Stimulated activated CD8-positive, alpha-beta memory T cell treated with anti-CD3 and anti-CD28 coated beads, Interleukin-15, amount 100 ng/mL, for 24 hours (primary cell): ENCODE data around the gene VAMP8.
"Not testable (repeated sequence)": the region's sequence is repeated elsewhere in the genome, so short reads cannot be mapped to it uniquely, and the experiment has no call there.

Experiments
- DNase-seq: peaks from one replicate; pipeline ENCODE4 v3.0.0-alpha.2; 2020; ENCODE audit warnings: low read depth

The VAMP8 gene

GRCh38 chr2:85579266-85579935 is 2.0 kb downstream of the VAMP8 start:
- no peak for DNase-seq

DNA sequence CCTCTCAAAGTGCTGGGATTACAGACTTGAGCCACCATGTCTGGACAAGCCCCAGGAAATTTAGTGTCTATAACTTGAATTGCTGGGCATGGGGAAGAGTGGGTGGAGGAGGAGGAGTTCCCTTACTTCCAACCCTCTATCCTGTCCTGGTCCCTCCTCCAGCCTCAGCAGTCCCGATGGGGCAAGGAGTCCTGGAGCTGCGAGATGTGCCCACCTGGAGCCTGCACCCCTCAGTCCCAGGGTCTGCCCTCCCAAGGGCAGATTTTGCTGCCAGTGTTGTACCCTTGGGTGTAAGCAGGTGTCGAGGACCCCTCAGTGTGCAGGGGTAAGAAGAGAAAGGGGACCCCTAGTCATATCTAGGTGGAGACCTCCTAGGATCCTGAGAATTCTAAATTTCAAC is 2.8 kb downstream of the VAMP8 start:
- no peak for DNase-seq

- no peak for DNase-seq
Observed at GRCh38 chr2:85582492-85582891, 5.1 kb downstream of the VAMP8 start.

DNA sequence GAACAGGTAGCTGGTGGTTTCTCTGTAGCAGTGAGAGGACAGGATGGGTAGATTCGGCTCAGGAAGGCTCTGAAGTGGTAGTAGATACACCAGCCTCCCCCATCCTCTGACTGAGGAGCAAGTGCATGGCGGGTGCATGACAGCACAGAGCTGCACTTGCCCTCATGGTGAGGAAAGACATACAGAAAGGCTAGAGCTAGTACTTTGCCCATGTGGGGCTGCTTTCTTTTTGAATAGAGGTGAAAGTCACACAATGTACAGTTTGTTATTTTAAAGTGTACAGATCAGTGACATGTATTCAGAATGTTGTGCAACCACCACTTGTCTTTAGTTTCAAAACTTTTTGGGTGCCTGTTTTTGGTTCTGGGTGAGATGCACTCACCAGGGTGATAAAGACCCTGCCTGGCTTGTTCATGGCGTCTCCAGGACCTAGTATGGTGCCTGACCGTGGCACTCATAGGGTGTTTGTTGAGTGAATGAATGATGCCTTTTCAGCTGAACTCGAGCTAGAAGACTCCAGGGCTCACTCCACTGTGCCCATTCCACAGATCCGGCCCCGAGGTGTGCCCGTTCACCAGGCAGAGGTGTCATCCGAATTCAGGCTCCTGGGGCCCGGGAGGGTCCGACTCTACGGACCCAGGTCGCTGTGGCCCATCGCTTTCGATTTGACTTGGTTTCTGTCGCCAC is 6.4 kb downstream of the VAMP8 start:
- DNase-seq = no peak

DNA sequence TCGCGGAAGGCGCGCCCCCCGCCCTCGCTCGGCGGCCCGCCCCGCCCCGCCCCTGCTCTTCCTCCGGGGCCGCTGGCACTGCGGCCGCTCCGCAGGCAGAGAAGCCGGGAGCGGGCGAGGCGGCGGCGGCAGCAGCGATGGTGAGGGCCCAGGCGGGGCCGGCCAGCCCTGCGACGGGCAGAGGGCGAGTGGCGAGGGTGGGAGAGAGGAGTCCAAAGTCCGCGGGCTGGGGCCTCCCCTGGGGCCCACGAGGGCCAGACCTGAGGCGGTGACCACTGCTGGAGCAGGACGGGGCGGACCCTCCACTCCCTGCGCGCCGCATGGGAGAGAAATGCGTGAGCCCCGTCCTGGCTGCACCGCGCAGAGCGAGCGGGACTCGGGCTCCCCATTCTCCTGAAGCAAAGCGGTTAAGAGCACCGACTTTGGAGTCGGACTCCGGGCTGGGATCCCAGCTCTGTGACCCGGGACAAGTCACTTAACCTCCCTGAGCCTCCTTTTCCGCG is 7.0 kb downstream of the VAMP8 start, which contains the start of gene VAMP5:
Gene VAMP5 (plus strand): TSS at position 78 of the 503 bp plus-strand sequence. CDS start 60 bp downstream, at position 138.
- DNase-seq = no peak

- DNase-seq = no peak
Observed at GRCh38 chr2:85584857-85585780, 7.7 kb downstream of the VAMP8 start.

DNA sequence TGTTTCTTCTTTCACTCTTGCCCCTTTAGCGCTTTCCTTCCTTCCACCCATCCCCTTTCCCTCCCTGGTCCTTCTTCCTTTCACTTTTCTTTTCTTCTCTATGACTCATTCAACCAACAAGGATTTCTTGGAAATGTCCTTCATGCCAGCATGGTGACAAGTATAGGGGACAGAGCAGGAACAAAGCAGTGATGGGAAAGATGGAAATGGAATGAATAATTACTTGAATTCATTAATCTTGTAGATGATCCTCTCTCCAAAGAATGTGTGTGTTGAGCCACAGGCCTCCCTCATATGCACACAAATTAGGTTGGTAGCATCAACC is 8.4 kb downstream of the VAMP8 start:
- no peak for DNase-seq

DNA sequence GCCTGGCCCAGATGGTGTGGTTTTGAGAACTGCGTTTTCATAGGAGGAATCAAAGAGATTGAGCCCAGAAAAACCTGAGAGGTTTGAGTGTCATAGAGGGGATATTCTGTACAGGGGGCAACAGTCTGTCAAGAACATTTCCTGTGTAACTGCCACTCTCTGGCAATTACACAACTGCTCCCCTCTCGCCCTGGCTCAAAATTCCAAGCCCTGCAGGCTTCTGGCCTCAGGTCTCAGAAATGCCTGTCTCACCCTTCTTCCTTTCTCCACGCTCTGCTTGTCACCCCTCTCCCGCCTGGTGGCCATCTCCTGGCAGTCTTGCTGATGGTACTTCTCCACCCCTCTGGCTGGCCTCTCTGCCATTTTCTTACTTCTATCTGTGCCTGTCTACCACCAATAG is 10.8 kb downstream of the VAMP8 start:
- no peak for DNase-seq

- DNase-seq = no peak
Observed at GRCh38 chr2:85588645-85589044, 11.3 kb downstream of the VAMP8 start.

GRCh38 chr2:85589181-85589580 is 11.8 kb downstream of the VAMP8 start:
- no peak for DNase-seq

- DNase-seq = no peak
Observed at GRCh38 chr2:85589982-85590791, 12.8 kb downstream of the VAMP8 start.

GRCh38 chr2:85590950-85591349 is 13.6 kb downstream of the VAMP8 start:
- no peak for DNase-seq

DNA sequence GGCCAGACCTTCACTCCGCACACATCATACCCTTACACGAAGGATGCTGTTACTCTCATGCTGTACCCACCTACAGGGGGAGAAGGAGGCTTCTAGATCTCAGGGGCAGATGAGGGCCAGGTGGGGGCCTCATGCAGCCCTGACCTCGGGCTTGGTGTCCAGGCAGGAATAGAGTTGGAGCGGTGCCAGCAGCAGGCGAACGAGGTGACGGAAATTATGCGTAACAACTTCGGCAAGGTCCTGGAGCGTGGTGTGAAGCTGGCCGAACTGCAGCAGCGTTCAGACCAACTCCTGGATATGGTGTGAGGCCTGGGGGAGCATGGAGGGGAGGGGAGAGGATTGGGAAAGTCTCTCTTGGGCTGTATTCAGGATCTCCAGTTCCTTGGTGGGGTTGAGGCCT is 14.2 kb downstream of the VAMP8 start:
- DNase-seq = no peak

DNA sequence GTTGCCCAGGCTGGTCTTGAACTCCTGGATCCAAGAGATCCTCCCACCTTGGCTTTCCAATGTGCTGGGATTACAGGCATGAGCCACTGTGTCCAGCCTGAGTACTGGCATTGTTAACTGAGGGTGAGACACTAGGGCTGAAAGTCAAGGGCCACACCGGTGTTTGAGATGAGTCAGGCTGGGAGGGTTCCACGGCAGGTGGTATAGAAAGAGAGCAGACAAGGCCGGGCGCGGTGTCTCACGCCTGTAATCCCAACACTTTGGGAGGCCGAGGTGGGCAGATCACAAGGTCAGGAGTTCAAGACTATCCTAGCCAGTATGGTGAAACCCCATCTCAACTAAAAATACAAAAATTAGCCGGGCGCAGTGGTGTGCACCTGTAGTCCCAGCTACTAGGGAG is 14.9 kb downstream of the VAMP8 start:
- DNase-seq = not testable (repeated sequence)

DNA sequence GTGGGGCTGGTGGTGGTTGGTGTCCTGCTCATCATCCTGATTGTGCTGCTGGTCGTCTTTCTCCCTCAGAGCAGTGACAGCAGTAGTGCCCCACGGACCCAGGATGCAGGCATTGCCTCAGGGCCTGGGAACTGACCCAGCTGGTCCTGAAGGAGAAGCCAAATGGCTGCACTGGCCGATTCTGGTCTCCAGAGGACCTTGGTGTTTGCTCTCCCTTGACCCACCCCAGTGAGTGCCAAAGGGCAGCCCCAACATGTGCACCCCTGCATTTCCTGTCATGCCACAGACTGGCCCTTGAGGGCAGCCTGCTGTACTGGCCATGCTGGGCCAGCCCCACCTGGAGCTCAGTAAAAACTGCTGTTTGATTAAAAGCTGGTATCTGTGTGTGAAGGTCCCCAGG is 15.6 kb downstream of the VAMP8 start:
- no peak for DNase-seq

GRCh38 chr2:85594715-85595300 is 17.4 kb downstream of the VAMP8 start:
- DNase-seq = no peak

DNA sequence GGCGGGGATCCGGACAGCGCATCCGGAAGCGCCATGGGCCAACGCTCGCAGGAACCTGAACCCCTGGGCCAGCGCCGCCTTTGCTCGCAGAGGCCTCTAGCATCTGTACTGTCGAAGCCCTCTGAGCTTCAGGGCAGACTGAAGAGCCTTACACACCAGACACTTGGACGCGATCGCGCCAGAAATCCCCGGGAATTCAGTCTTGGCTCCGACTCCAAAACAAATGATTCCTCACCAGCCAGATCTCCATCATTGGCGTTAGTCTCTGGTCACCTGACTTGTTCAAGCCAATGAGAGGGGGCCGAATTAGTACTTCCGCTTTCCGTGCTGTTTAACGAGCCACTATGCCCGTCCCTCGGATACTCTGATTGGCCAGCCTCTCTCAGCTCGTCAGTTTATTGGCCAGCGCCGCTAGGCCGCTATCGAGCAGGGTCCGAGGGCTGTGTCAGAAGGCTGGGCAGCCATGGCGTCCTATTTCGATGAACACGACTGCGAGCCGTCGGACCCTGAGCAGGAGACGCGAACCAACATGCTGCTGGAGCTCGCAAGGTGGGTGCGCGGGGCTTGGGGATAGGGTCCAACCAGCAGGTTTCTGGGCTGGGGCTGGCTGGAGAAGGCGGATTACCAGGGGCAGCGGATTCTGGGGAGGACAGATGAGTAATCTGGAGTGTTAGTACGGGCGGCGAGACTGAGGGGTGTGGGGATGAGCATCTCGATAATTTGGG is 18.1 kb downstream of the VAMP8 start, which contains the start of gene RNF181:
Gene RNF181 (plus strand): TSS at position 445 of the 725 bp plus-strand sequence. CDS start 19 bp downstream, at position 464.
- peak; percentile 62 for DNase-seq

- DNase-seq = no peak
Observed at GRCh38 chr2:85596026-85596333, 18.6 kb downstream of the VAMP8 start.

GRCh38 chr2:85596486-85597143 is 19.2 kb downstream of the VAMP8 start:
- no peak for DNase-seq

- no peak for DNase-seq
Observed at GRCh38 chr2:85597241-85597640, 19.9 kb downstream of the VAMP8 start.
